H9 (cell line): Measurements from ENCODE around the gene PTPRJ. TPM values are rescaled to one million over a fixed set of nuclear protein-coding genes. Genes with fewer than 3 reads are reported as not detected.

ENCODE experiments used
- DNase-seq: peaks from one replicate; pipeline ENCODE4 v3.0.0-alpha.2; 2017
- H2AFZ ChIP-seq: one replicate; pipeline ENCODE4 v1.6.1; 2013; ENCODE audit warnings: mild to moderate bottlenecking, low read length, control low read depth, moderate library complexity
- H2AK5ac ChIP-seq: 2 replicates; pipeline ENCODE4 v1.6.1; 2013; ENCODE audit warnings: low read length, control low read depth, mixed read lengths; ENCODE audit not compliant: insufficient read length
- H2BK120ac ChIP-seq: one replicate; pipeline ENCODE4 v1.6.1; 2013; ENCODE audit warnings: low read depth, mild to moderate bottlenecking, low read length, control low read depth, inconsistent platforms; ENCODE audit not compliant: poor library complexity, severe bottlenecking
- H2BK12ac ChIP-seq: 2 replicates; pipeline ENCODE4 v1.6.1; 2013; ENCODE audit warnings: low read length, control low read depth, mixed read lengths, low read depth; ENCODE audit not compliant: insufficient read length
- H2BK15ac ChIP-seq: 2 replicates; pipeline ENCODE4 v1.6.1; 2013; ENCODE audit warnings: low read depth, low read length, control low read depth
- H2BK20ac ChIP-seq: one replicate; pipeline ENCODE4 v1.6.1; 2013; ENCODE audit warnings: low read depth, mild to moderate bottlenecking, low read length, control low read depth, inconsistent platforms; ENCODE audit not compliant: poor library complexity, severe bottlenecking
- H2BK5ac ChIP-seq: 2 replicates; pipeline ENCODE4 v1.6.1; 2013; ENCODE audit warnings: low read length, control low read depth, mixed read lengths; ENCODE audit not compliant: insufficient read length
- H3K14ac ChIP-seq: 2 replicates; pipeline ENCODE4 v1.6.1; 2013; ENCODE audit warnings: low read length, control low read depth; ENCODE audit not compliant: insufficient read depth
- H3K18ac ChIP-seq: 2 replicates; pipeline ENCODE4 v1.6.1; 2013; ENCODE audit warnings: low read depth, mild to moderate bottlenecking, mixed read lengths, low read length, control low read depth; ENCODE audit not compliant: insufficient read length
- H3K23ac ChIP-seq: 2 replicates; pipeline ENCODE4 v1.6.1; 2013; ENCODE audit warnings: low read length, control low read depth, mixed read lengths, low read depth; ENCODE audit not compliant: insufficient read length
- H3K23me2 ChIP-seq: 2 replicates; pipeline ENCODE4 v1.6.1; 2013; ENCODE audit warnings: low read depth, mild to moderate bottlenecking, mixed read lengths, low read length, control low read depth; ENCODE audit not compliant: insufficient read length, poor library complexity, severe bottlenecking
- H3K27ac ChIP-seq: 2 replicates; pipeline ENCODE4 v1.5.1; 2013; ENCODE audit warnings: low read length, control low read depth, mixed read lengths, low read depth; ENCODE audit not compliant: insufficient read length
- H3K27me3 ChIP-seq: 2 replicates; pipeline ENCODE4 v1.6.1; 2013; ENCODE audit warnings: low read length, control low read depth, inconsistent platforms; ENCODE audit not compliant: insufficient read depth
- H3K4ac ChIP-seq: 2 replicates; pipeline ENCODE4 v1.6.1; 2013; ENCODE audit warnings: low read depth, mild to moderate bottlenecking, control low read depth, inconsistent platforms, low read length, moderate library complexity
- H3K4me1 ChIP-seq: 2 replicates; pipeline ENCODE4 v1.6.1; 2013; ENCODE audit warnings: low read length, control low read depth, inconsistent platforms; ENCODE audit not compliant: insufficient read depth
- H3K4me2 ChIP-seq: 2 replicates; pipeline ENCODE4 v1.6.1; 2013; ENCODE audit warnings: low read length, control low read depth, mixed read lengths; ENCODE audit not compliant: insufficient read length, insufficient read depth
- H3K56ac ChIP-seq: 2 replicates; pipeline ENCODE4 v1.6.1; 2013; ENCODE audit warnings: low read depth, mild to moderate bottlenecking, mixed read lengths, low read length, control low read depth; ENCODE audit not compliant: insufficient read length
- H3K79me1 ChIP-seq: 2 replicates; pipeline ENCODE4 v1.6.1; 2013; ENCODE audit warnings: low read depth, mild to moderate bottlenecking, moderate library complexity, low read length, control low read depth, inconsistent platforms; ENCODE audit not compliant: insufficient read depth, poor library complexity, severe bottlenecking
- H3K79me2 ChIP-seq: 2 replicates; pipeline ENCODE4 v1.6.1; 2013; ENCODE audit warnings: low read length, control low read depth, inconsistent platforms; ENCODE audit not compliant: insufficient read depth
- H3K9ac ChIP-seq: 2 replicates; pipeline ENCODE4 v1.6.1; 2013; ENCODE audit warnings: low read length, control low read depth, mixed read lengths; ENCODE audit not compliant: insufficient read length; ENCODE audit errors: extremely low read depth
- H3K9me3 ChIP-seq: one replicate; pipeline ENCODE4 v1.6.1; 2013; ENCODE audit warnings: low read depth, low read length, inconsistent platforms; ENCODE audit not compliant: control insufficient read depth
- H3T11ph ChIP-seq: one replicate; pipeline ENCODE4 v1.6.1; 2013; ENCODE audit warnings: mild to moderate bottlenecking, low read length, control low read depth, inconsistent platforms
- H4K20me1 ChIP-seq: one replicate; pipeline ENCODE4 v1.6.1; 2013; ENCODE audit not compliant: control insufficient read depth, insufficient read length, insufficient read depth
- H4K5ac ChIP-seq: 2 replicates; pipeline ENCODE4 v1.6.1; 2013; ENCODE audit warnings: low read depth, mild to moderate bottlenecking, mixed read lengths, low read length, control low read depth; ENCODE audit not compliant: insufficient read length
- H4K8ac ChIP-seq: replicated peaks from 2 replicates; pipeline ENCODE4 v1.6.1; 2013; ENCODE audit warnings: low read length, control low read depth, mixed read lengths, low read depth; ENCODE audit not compliant: insufficient read length
- H4K91ac ChIP-seq: 2 replicates; pipeline ENCODE4 v1.6.1; 2013; ENCODE audit warnings: low read depth, mild to moderate bottlenecking, moderate library complexity, mixed read lengths, low read length, control low read depth; ENCODE audit not compliant: insufficient read length
- H3K27ac Mint-ChIP-seq, 3 experiments: 2 replicates in 2 of 3; 3 replicates in 1 of 3; pipeline ENCODE4 v1.8.0; 2020 to 2021; ENCODE audit warnings: mixed read lengths in 3 of 3, mild to moderate bottlenecking in 1 of 3, moderate library complexity in 1 of 3
- H3K27me3 Mint-ChIP-seq: 2 replicates; pipeline ENCODE4 v1.8.0; 2021; ENCODE audit warnings: low read depth, mild to moderate bottlenecking, moderate library complexity, mixed read lengths
- H3K36me3 Mint-ChIP-seq, 3 experiments: 2 replicates in 2 of 3; 3 replicates in 1 of 3; pipeline ENCODE4 v1.8.0; 2020 to 2021; ENCODE audit warnings: low read depth in 3 of 3, mixed read lengths in 3 of 3; ENCODE audit not compliant: insufficient read depth in 1 of 3
- H3K4me1 Mint-ChIP-seq, 2 experiments: 2 replicates each; pipeline ENCODE4 v1.8.0; 2020; ENCODE audit warnings: mixed read lengths in 2 of 2
- H3K4me3 Mint-ChIP-seq, 2 experiments: 2 replicates in 1 of 2; 3 replicates in 1 of 2; pipeline ENCODE4 v1.8.0; 2020 to 2021; ENCODE audit warnings: mild to moderate bottlenecking in 2 of 2, mixed read lengths in 2 of 2, moderate library complexity in 1 of 2
- H3K9me3 Mint-ChIP-seq, 2 experiments: 2 replicates in 1 of 2; 3 replicates in 1 of 2; pipeline ENCODE4 v1.8.0; 2020; ENCODE audit warnings: mild to moderate bottlenecking in 2 of 2, mixed read lengths in 2 of 2, moderate library complexity in 1 of 2
- WGBS: extraction: QIAGEN DNeasy Blood & Tissue Kit; methylation state at CpG from one replicate; pipeline ENCODE4 v1.1.7; 2013; ENCODE audit warnings: missing lambda C conversion rate, low lambda C conversion rate, mixed read lengths; ENCODE audit not compliant: insufficient read length; ENCODE audit errors: extremely low coverage; 5-methylcytosine and 5-hydroxymethylcytosine counted together
- total RNA-seq: library from RNA; stranded (reverse); gene quantifications from 2 replicates; pipeline ENCODE4 v1.2.1, GENCODE V29; 2021
- TF ChIP-seq, protein P1 (sequence below): fragments of 200-600 bp; sonication (generic); conservative IDR thresholded peaks from 3 replicates; pipeline ENCODE4 v1.8.0; 2021; ENCODE audit warnings: antibody characterized with exemption, mild to moderate bottlenecking

The PTPRJ gene
- total RNA-seq, 1 experiment from 2014 or later, result 10.6 TPM

DNA sequence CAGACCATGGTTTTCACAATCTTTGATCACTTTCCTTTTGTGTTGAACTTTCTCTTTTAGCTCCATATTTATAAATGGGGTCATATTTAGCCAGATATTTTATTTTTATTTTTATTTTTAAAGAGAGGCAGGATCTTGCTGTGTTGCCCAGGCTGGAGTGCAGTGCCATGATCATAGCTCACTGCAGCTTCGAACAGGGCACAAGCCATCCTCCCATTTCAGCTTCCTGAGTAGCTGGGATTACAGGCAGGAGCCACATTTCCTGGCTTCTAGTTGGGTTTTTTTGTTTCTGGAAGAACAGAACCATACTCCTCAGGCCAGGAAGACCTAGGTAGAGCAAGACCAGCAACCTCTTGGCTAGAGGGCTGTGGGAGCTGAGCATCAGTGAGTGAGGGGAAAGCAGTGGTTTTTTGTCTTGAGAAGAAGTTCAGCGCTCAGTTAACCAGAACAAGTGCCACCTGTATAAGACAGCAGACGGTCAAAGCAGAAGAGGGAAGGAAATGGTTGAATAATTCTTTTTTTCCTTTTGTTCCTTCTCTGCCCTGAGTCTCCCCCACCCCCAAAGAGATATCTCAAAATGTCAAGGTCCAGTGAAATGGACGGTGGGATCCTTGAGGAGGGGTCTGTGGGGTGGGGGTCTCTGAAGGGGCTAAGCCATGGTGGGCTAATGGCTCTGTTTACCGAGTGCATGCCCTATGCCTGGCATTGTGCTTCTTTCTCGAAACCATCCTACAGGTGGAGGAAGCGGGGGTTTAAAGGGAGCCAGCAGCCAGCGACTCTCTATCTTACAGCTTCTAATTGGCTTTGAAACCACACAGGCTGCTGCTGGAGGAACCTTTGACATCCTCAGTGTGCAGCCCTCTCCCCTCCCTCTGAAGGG, 63.0 kb downstream of the PTPRJ start:
- H4K91ac ChIP-seq, result no peak overlapping the region
- peaks cover 22 to 30% of the 10 kb centered on the region in 2 experiments for H3K4me1 Mint-ChIP-seq
- H3T11ph ChIP-seq, result no peak overlapping the region
- no peaks in the 10 kb centered on the region for H3K27me3 Mint-ChIP-seq
- no peaks in the 10 kb centered on the region for H3K27me3 ChIP-seq
- H3K27ac ChIP-seq, result no peak overlapping the region
- H2BK5ac ChIP-seq, result no peak overlapping the region
- H3K23me2 ChIP-seq, result no peaks in the 10 kb centered on the region
- no peak overlapping the region for H3K9ac ChIP-seq
- H2BK12ac ChIP-seq, result no peak overlapping the region
- H3K27ac Mint-ChIP-seq, result peak overlapping the region in 1 of 3 experiments; percentile 28; a peak in 1 of 7 replicates
- H3K4me2 ChIP-seq, result no peak overlapping the region
- H2AK5ac ChIP-seq, result no peak overlapping the region
- no peaks in the 10 kb centered on the region for H3K9me3 Mint-ChIP-seq
- no peaks in the 10 kb centered on the region for H3K36me3 Mint-ChIP-seq
- TF ChIP-seq, protein P1, sequence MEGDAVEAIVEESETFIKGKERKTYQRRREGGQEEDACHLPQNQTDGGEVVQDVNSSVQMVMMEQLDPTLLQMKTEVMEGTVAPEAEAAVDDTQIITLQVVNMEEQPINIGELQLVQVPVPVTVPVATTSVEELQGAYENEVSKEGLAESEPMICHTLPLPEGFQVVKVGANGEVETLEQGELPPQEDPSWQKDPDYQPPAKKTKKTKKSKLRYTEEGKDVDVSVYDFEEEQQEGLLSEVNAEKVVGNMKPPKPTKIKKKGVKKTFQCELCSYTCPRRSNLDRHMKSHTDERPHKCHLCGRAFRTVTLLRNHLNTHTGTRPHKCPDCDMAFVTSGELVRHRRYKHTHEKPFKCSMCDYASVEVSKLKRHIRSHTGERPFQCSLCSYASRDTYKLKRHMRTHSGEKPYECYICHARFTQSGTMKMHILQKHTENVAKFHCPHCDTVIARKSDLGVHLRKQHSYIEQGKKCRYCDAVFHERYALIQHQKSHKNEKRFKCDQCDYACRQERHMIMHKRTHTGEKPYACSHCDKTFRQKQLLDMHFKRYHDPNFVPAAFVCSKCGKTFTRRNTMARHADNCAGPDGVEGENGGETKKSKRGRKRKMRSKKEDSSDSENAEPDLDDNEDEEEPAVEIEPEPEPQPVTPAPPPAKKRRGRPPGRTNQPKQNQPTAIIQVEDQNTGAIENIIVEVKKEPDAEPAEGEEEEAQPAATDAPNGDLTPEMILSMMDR, result no peak
- no peak for DNase-seq
- H3K56ac ChIP-seq, result no peak overlapping the region
- H3K4me1 ChIP-seq, result no peaks in the 10 kb centered on the region; the same call in 1 of the 2 replicates
- WGBS, result no CpG with 5 or more reads among the region's 8 CpGs
- H4K20me1 ChIP-seq, result no peaks in the 10 kb centered on the region
- H3K79me2 ChIP-seq, result no peaks in the 10 kb centered on the region
- no peak overlapping the region for H3K18ac ChIP-seq
- no peaks in the 10 kb centered on the region for H3K9me3 ChIP-seq
- H3K14ac ChIP-seq, result no peak overlapping the region
- H3K79me1 ChIP-seq, result no peaks in the 10 kb centered on the region
- H3K23ac ChIP-seq, result no peak overlapping the region
- H2BK120ac ChIP-seq, result no peak overlapping the region
- H4K8ac ChIP-seq, result no peak overlapping the region
- no peak overlapping the region for H2AFZ ChIP-seq
- no peak overlapping the region for H2BK20ac ChIP-seq
- no peak overlapping the region for H2BK15ac ChIP-seq
- H3K4ac ChIP-seq, result no peak overlapping the region
- no peak overlapping the region for H4K5ac ChIP-seq
- no peak overlapping the region for H3K4me3 Mint-ChIP-seq
